ENCODE data around the gene CCT5. TPM values are rescaled to one million over a fixed set of nuclear protein-coding genes. Genes with fewer than 3 reads are reported as not detected.

CCT5 gene
- total RNA-seq, 2 donors from 2014 or later: 113 to 140 TPM

- DNase-seq (ENCODE audit: low spot score): no peak
- intact Hi-C loops (cut with DNase I): loop anchor here (10.0 kb wide), 1 partner anchor 707 kb away; the partner anchor contains the start of gene SEMA5A
- no peaks in the 10 kb centered on the region for H3K9me3 ChIP-seq
- no peak overlapping the region for H3K27ac ChIP-seq
- no peaks in the 10 kb centered on the region for H3K36me3 ChIP-seq
- TF ChIP-seq POLR2A (IDR thresholded peaks at IDR 0.05) (no peak), CTCF (IDR thresholded peaks at IDR 0.05) (no peak), POLR2AphosphoS5 (IDR thresholded peaks at IDR 0.05) (no peak)
- peak overlapping the region; percentile 78 to 89 for H3K4me3 ChIP-seq
- no peaks in the 10 kb centered on the region for H3K27me3 ChIP-seq (replicated peaks; ENCODE audit: insufficient read depth)
- peaks cover 8% of the 10 kb centered on the region for H3K4me1 ChIP-seq (replicated peaks)
- 26% methylated on average over 7 of the region's 7 CpGs for WGBS
Observed at GRCh38 chr5:10251405-10251804, 1.3 kb downstream of the CCT5 start.

GRCh38 chr5:10253390-10253789 lies 3.3 kb downstream of the CCT5 start:
- DNase-seq (ENCODE audit: low spot score): no peak
- Histone ChIP-seq H3K9me3 (no peaks in the 10 kb centered on the region), H3K27ac (no peak overlapping the region), H3K4me3 (no peak overlapping the region), H3K36me3 (peaks cover under 1 to 7% of the 10 kb centered on the region in 2 donors), H3K4me1 (replicated peaks) (peaks cover 8% of the 10 kb centered on the region), H3K27me3 (replicated peaks; ENCODE audit: insufficient read depth) (no peaks in the 10 kb centered on the region)
- intact Hi-C loops (cut with DNase I): loop anchor here (10.0 kb wide), 1 partner anchor 709 kb away; the partner anchor contains the start of gene SEMA5A
- 90% methylated on average over 3 of the region's 3 CpGs for WGBS
- TF ChIP-seq POLR2AphosphoS5 (IDR thresholded peaks at IDR 0.05) (no peak), CTCF (IDR thresholded peaks at IDR 0.05) (no peak), POLR2A (IDR thresholded peaks at IDR 0.05) (no peak)

GRCh38 chr5:10254686-10255085 lies 4.6 kb downstream of the CCT5 start:
- intact Hi-C loops (cut with DNase I): loop anchor here (10.0 kb wide), 1 partner anchor 710 kb away; the partner anchor contains the start of gene SEMA5A
- H3K27me3 ChIP-seq (replicated peaks; ENCODE audit: insufficient read depth): no peaks in the 10 kb centered on the region
- no peak overlapping the region for H3K4me3 ChIP-seq
- peaks cover 8% of the 10 kb centered on the region for H3K4me1 ChIP-seq (replicated peaks)
- no peaks in the 10 kb centered on the region for H3K9me3 ChIP-seq
- H3K27ac ChIP-seq: no peak overlapping the region
- peaks cover 7 to 13% of the 10 kb centered on the region in 2 donors for H3K36me3 ChIP-seq
- 18% methylated on average over 2 of the region's 2 CpGs for WGBS
- TF ChIP-seq CTCF (IDR thresholded peaks at IDR 0.05): no peak
- no peak for TF ChIP-seq POLR2A (IDR thresholded peaks at IDR 0.05)
- no peak for TF ChIP-seq POLR2AphosphoS5 (IDR thresholded peaks at IDR 0.05)
- no peak for DNase-seq (ENCODE audit: low spot score)

- TF ChIP-seq POLR2A (IDR thresholded peaks at IDR 0.05) (no peak), POLR2AphosphoS5 (IDR thresholded peaks at IDR 0.05) (no peak)
- H3K9me3 ChIP-seq: no peaks in the 10 kb centered on the region
- intact Hi-C loops (cut with DNase I): loop anchor here (10.0 kb wide), 1 partner anchor 713 kb away; the partner anchor contains the start of gene SEMA5A
- no peak overlapping the region for H3K4me3 ChIP-seq
- no peaks in the 10 kb centered on the region for H3K4me1 ChIP-seq (replicated peaks)
- peaks cover 13 to 15% of the 10 kb centered on the region in 2 donors for H3K36me3 ChIP-seq
- DNase-seq (ENCODE audit: low spot score): no peak
- no peak overlapping the region for H3K27ac ChIP-seq
- H3K27me3 ChIP-seq (replicated peaks; ENCODE audit: insufficient read depth): no peaks in the 10 kb centered on the region
- 82% methylated on average over 8 of the region's 8 CpGs for WGBS
Observed at GRCh38 chr5:10257870-10258269, 7.8 kb downstream of the CCT5 start.

GRCh38 chr5:10259899-10260298 lies 9.8 kb downstream of the CCT5 start:
- Histone ChIP-seq H3K4me3 (no peak overlapping the region), H3K36me3 (peaks cover 13 to 20% of the 10 kb centered on the region in 2 donors), H3K9me3 (no peaks in the 10 kb centered on the region), H3K27me3 (replicated peaks; ENCODE audit: insufficient read depth) (no peaks in the 10 kb centered on the region), H3K4me1 (replicated peaks) (no peaks in the 10 kb centered on the region), H3K27ac (no peak overlapping the region)
- WGBS: 71% methylated on average over 5 of the region's 5 CpGs
- TF ChIP-seq POLR2AphosphoS5 (IDR thresholded peaks at IDR 0.05) (no peak), POLR2A (IDR thresholded peaks at IDR 0.05) (no peak), CTCF (IDR thresholded peaks at IDR 0.05) (no peak)
- intact Hi-C loops (cut with DNase I): loop anchor here (10.0 kb wide), 1 partner anchor 715 kb away; the partner anchor contains the start of gene SEMA5A
- DNase-seq (ENCODE audit: low spot score): no peak

All from prostate gland (tissue), 2 donors.